B cell (primary cell): ENCODE measurements around the gene MRPL28. TPM values are rescaled to one million over a fixed set of nuclear protein-coding genes. Genes with fewer than 3 reads are reported as not detected.
A peak's percentile ranks its signal among the peaks of the same experiment; 100 is the strongest.

Source experiments
- ATAC-seq: fragments of 200-7000 bp; cut with Tn5 transposase; one replicate; pipeline ENCODE4 v1.10.0; 2021; ENCODE audit warnings: low read depth, mild to moderate bottlenecking, moderate number of reproducible peaks, moderate library complexity
- CTCF ChIA-PET: fragments of 350-600 bp; sonication (Branson Sonifier 250); formaldehyde crosslinking; loops from one replicate; lab custom pipeline; 2021; ENCODE audit warnings: antibody characterized with exemption, inconsistent platforms; lab: Charles Lee
- POLR2A ChIA-PET: fragments of 350-600 bp; sonication (Branson Sonifier 250); formaldehyde crosslinking; loops from one replicate; lab custom pipeline; 2021; ENCODE audit warnings: antibody characterized with exemption; lab: Charles Lee
- DNase-seq: peaks from one replicate; pipeline ENCODE4 v3.0.0; 2013
- H2AFZ ChIP-seq: 2 replicates; pipeline ENCODE4 v1.6.1; 2012; ENCODE audit warnings: mild to moderate bottlenecking, low read depth, low read length; ENCODE audit not compliant: insufficient read depth, poor library complexity, severe bottlenecking
- H3K27ac ChIP-seq, 2 donors: 1 replicate in 1 of 2; 2 replicates in 1 of 2; pipeline ENCODE4 v1.5.1; 2012 to 2013; ENCODE audit warnings: low read length in 2 of 2, mild to moderate bottlenecking in 2 of 2, moderate library complexity in 1 of 2
- H3K27me3 ChIP-seq, 4 experiments: fragments of 200-600 bp in 1 of 4; sonication (generic) in 1 of 4; replicated peaks in 1 of 4; 1 replicate in 2 of 4; 2 replicates in 2 of 4; pipeline versions ENCODE4 v1.6.1 to v1.7.0; 2013 to 2016; ENCODE audit warnings: low read length in 3 of 4, mild to moderate bottlenecking in 2 of 4, mixed read lengths in 1 of 4, moderate library complexity in 1 of 4; ENCODE audit not compliant: insufficient read depth in 4 of 4, control insufficient read depth in 3 of 4; ENCODE audit errors: control extremely low read depth in 1 of 4
- H3K36me3 ChIP-seq, 2 experiments: replicated peaks in 1 of 2; 1 replicate in 1 of 2; 2 replicates in 1 of 2; pipeline versions ENCODE4 v1.6.1 to v1.7.1; 2013; ENCODE audit warnings: low read length in 1 of 2; ENCODE audit not compliant: insufficient read depth in 2 of 2, control insufficient read depth in 1 of 2; ENCODE audit errors: control extremely low read depth in 1 of 2, extremely low read depth in 1 of 2
- H3K4me1 ChIP-seq, 2 donors: fragments of 200-600 bp in 1 of 2; sonication (generic) in 1 of 2; 1 replicate in 1 of 2; 2 replicates in 1 of 2; pipeline versions ENCODE4 v1.5.1 to v1.6.1; 2013 to 2017; ENCODE audit warnings: low read length in 2 of 2; ENCODE audit not compliant: control insufficient read depth in 2 of 2, insufficient read depth in 2 of 2
- H3K4me2 ChIP-seq: replicated peaks from 2 replicates; pipeline ENCODE3; 2012; ENCODE audit warnings: mild to moderate bottlenecking, low read depth, low read length; ENCODE audit not compliant: poor library complexity, severe bottlenecking
- H3K4me3 ChIP-seq, 5 experiments: fragments of 200-600 bp in 1 of 5; sonication (generic) in 1 of 5; 1 replicate in 3 of 5; 2 replicates in 2 of 5; pipeline versions ENCODE4 v1.5.1 to v1.7.0; 2011 to 2016; ENCODE audit warnings: low read length in 4 of 5, mild to moderate bottlenecking in 4 of 5, low read depth in 2 of 5, control low read depth in 1 of 5, moderate library complexity in 1 of 5; ENCODE audit not compliant: insufficient read depth in 1 of 5; ENCODE audit errors: control extremely low read depth in 1 of 5, extremely low read depth in 1 of 5
- H3K79me2 ChIP-seq: fragments of 200-600 bp; sonication (generic); one replicate; pipeline ENCODE4 v1.6.0; 2016; ENCODE audit warnings: low read length; ENCODE audit not compliant: control insufficient read depth, insufficient read depth
- H3K9ac ChIP-seq: fragments of 200-600 bp; sonication (generic); 2 replicates; pipeline ENCODE4 v1.6.1; 2017; ENCODE audit warnings: mild to moderate bottlenecking, low read length, moderate library complexity
- H3K9me3 ChIP-seq, 3 donors: one replicate each; pipeline versions ENCODE4 v1.6.1 to v1.7.1; 2013; ENCODE audit warnings: low read length in 2 of 3; ENCODE audit not compliant: control insufficient read depth in 2 of 3, insufficient read depth in 1 of 3; ENCODE audit errors: control extremely low read depth in 1 of 3
- H4K20me1 ChIP-seq: 2 replicates; pipeline ENCODE4 v1.6.0; 2012; ENCODE audit warnings: mild to moderate bottlenecking, low read length; ENCODE audit not compliant: insufficient read depth, control insufficient read depth, poor library complexity, severe bottlenecking
- H3K27ac Mint-ChIP-seq: one replicate; pipeline ENCODE4 v1.8.0; 2021; ENCODE audit warnings: mixed read lengths
- H3K27me3 Mint-ChIP-seq: one replicate; pipeline ENCODE4 v1.8.0; 2021; ENCODE audit warnings: mixed read lengths
- H3K4me1 Mint-ChIP-seq: one replicate; pipeline ENCODE4 v1.8.0; 2021; ENCODE audit warnings: mixed read lengths
- H3K4me3 Mint-ChIP-seq: one replicate; pipeline ENCODE4 v1.8.0; 2021; ENCODE audit warnings: mixed read lengths
- H3K9me3 Mint-ChIP-seq: one replicate; pipeline ENCODE4 v1.8.0; 2022; ENCODE audit warnings: mixed read lengths; ENCODE audit not compliant: insufficient read depth
- CTCF ChIP-seq: fragments of 200-600 bp; IDR thresholded peaks from one replicate; pipeline ENCODE4 v1.8.0; 2022; ENCODE audit warnings: antibody characterized with exemption, mild to moderate bottlenecking
- EZH2 ChIP-seq: IDR thresholded peaks from 2 replicates; pipeline ENCODE4 v1.6.1; 2012; ENCODE audit warnings: borderline replicate concordance, low read depth, mild to moderate bottlenecking, moderate library complexity, low read length; ENCODE audit not compliant: insufficient read depth, poor library complexity, severe bottlenecking
- WGBS: methylation state at CpG from one replicate; pipeline ENCODE4 v1.1.5; 2013; ENCODE audit warnings: missing lambda C conversion rate; ENCODE audit not compliant: insufficient coverage; 5-methylcytosine and 5-hydroxymethylcytosine counted together
- intact Hi-C: fragments of 100-400 bp; cut with micrococcal nuclease; formaldehyde crosslinking; loops from one replicate; pipeline ENCODE4 v1.10.0; 2022
- polyA plus RNA-seq: library from polyadenylated mRNA; depleted of rRNA; stranded (reverse); fragments of >200 nt; gene quantifications from 2 replicates; pipeline ENCODE4 v1.2.3, GENCODE V29; 2012
- total RNA-seq, 2 donors: library from RNA; stranded (reverse); fragments of 120-200 nt in 1 of 2; gene quantifications; 1 replicate in 1 of 2; 2 replicates in 1 of 2; pipeline versions ENCODE4 v1.2.3 to v1.2.4, GENCODE V29; 2013 to 2022

The MRPL28 gene
- total and polyA plus RNA-seq, 2 donors (not counting 1 experiment from before 2014, with no cell fraction given), result 44.3 to 67.7 TPM

GRCh38 chr16:383326-384051 is 13.2 kb upstream of the MRPL28 start:
- Histone ChIP-seq H4K20me1 (peaks cover 18% of the 10 kb centered on the region), H3K79me2 (peaks cover 30% of the 10 kb centered on the region), H3K4me1 (peaks cover 21 to 33% of the 10 kb centered on the region in 2 donors), H3K36me3 (no peaks in the 10 kb centered on the region), H3K4me2 (peak overlapping the region; percentile 95), H3K27ac (peak overlapping the region; percentile 55 to 81), H3K4me3 (peak overlapping the region; percentile 60 to 99 (median 72)), H3K27me3 (no peaks in the 10 kb centered on the region), H3K9me3 (no peaks in the 10 kb centered on the region), H3K9ac (peak overlapping the region; percentile 88), H2AFZ (peak overlapping the region; percentile 44)
- Mint-ChIP-seq H3K4me3 (peak overlapping the region; percentile 97), H3K27ac (peak overlapping the region; percentile 82), H3K27me3 (no peaks in the 10 kb centered on the region), H3K9me3 (no peaks in the 10 kb centered on the region), H3K4me1 (peaks cover 22% of the 10 kb centered on the region)
- DNase-seq, result peak; percentile 82
- TF ChIP-seq CTCF (no peak), EZH2 (no peak)
- ChIA-PET POLR2A (interaction anchor here (0.8 to 2.3 kb wide), 6 partner anchors 9 to 277 kb away, joined by 3 to 24 read pairs (median 4); partner anchors contain the start of genes DECR2 and NME4), CTCF (interaction anchor here (0.7 to 1.9 kb wide), 6 partner anchors 8 to 21 kb away, joined by 3 to 4 read pairs (median 3); partner anchors contain the start of gene DECR2)
- intact Hi-C loops, result loop anchor here (1.0 to 5.0 kb wide), 5 partner anchors 13 to 144 kb away; partner anchors contain the start of genes CAPN15 and RAB11FIP3
- WGBS, result 19% methylated on average over 32 of the region's 33 CpGs
- peak; percentile 47 for ATAC-seq
